Sigmoid colon (tissue), 7 donors: ENCODE results near the gene CABLES1. TPM values are rescaled to one million over a fixed set of nuclear protein-coding genes. Genes with fewer than 3 reads are reported as not detected.

Source experiments
- DNase-seq: peaks from one replicate; pipeline ENCODE4 v3.0.0-alpha.2; 2019
- H3K27ac ChIP-seq, 4 donors: fragments of 200-600 bp; sonication (generic); one replicate each; pipeline ENCODE4 v1.5.1; 2016 to 2019; ENCODE audit warnings: mild to moderate bottlenecking in 1 of 4
- H3K27me3 ChIP-seq, 3 donors: fragments of 200-600 bp; sonication (generic); one replicate each; pipeline ENCODE4 v1.5.1; 2019; ENCODE audit warnings: mild to moderate bottlenecking in 1 of 3
- H3K36me3 ChIP-seq, 4 donors: fragments of 200-600 bp; sonication (generic); one replicate each; pipeline ENCODE4 v1.5.1; 2016 to 2019
- H3K4me1 ChIP-seq, 4 donors: fragments of 200-600 bp; sonication (generic); one replicate each; pipeline ENCODE4 v1.5.1; 2017 to 2019
- H3K4me3 ChIP-seq, 4 donors: fragments of 200-600 bp; sonication (generic); one replicate each; pipeline ENCODE4 v1.5.1; 2017 to 2019; ENCODE audit warnings: mild to moderate bottlenecking in 2 of 4, moderate library complexity in 1 of 4
- H3K9me3 ChIP-seq, 4 donors: fragments of 200-600 bp in 3 of 4; sonication (generic) in 3 of 4; one replicate each; pipeline versions ENCODE4 v1.5.1 to v1.6.1; 2013 to 2019
- CTCF ChIP-seq, 4 experiments: fragments of 450-650 bp in 3 of 4; fragments of 200-600 bp in 1 of 4; IDR thresholded peaks; one replicate each; pipeline ENCODE4 v1.5.1; 2016 to 2019; ENCODE audit warnings: antibody characterized with exemption in 4 of 4, mild to moderate bottlenecking in 3 of 4, moderate library complexity in 2 of 4
- EP300 ChIP-seq, 4 donors: sonication (generic); formaldehyde crosslinking; IDR thresholded peaks; one replicate each; pipeline ENCODE4 v1.6.1; 2017; ENCODE audit warnings: antibody characterized with exemption in 4 of 4
- POLR2A ChIP-seq, 2 donors: fragments of 450-650 bp; IDR thresholded peaks; one replicate each; pipeline ENCODE4 v1.6.1; 2016; ENCODE audit warnings: antibody characterized with exemption in 2 of 2, mild to moderate bottlenecking in 2 of 2, moderate library complexity in 2 of 2
- POLR2AphosphoS5 ChIP-seq, 4 donors: sonication (generic); formaldehyde crosslinking; IDR thresholded peaks; one replicate each; pipeline ENCODE4 v1.6.1; 2017; ENCODE audit warnings: antibody characterized with exemption in 4 of 4
- WGBS, 2 donors: extraction: QIAGEN DNeasy Blood & Tissue Kit; methylation state at CpG; one replicate each; pipeline ENCODE4 v1.1.7; 2013; 5-methylcytosine and 5-hydroxymethylcytosine counted together
- intact Hi-C: fragments of 100-400 bp; cut with DNase I; formaldehyde crosslinking; loops from one replicate; pipeline ENCODE4 v1.15.1; 2023
- polyA plus RNA-seq, 3 donors: library from polyadenylated mRNA; stranded (reverse); fragments of 200-250 nt; gene quantifications; one replicate each; pipeline ENCODE4 v1.2.3, GENCODE V29; 2013
- total RNA-seq, 4 donors: library from RNA; depleted of rRNA; stranded (reverse); fragments of >200 nt; gene quantifications; one replicate each; pipeline ENCODE4 v1.1.0, GENCODE V29; 2016
- donor health status: healthy with polysubstance abuse.
- donor health status: Bipolar disorder and iron deficiency.
- donor health status: healthy.

The CABLES1 gene
- total and polyA plus RNA-seq, 7 donors = 1.9 to 7.2 (median 3.9) TPM

GRCh38 chr18:23211146-23211545 is 75.9 kb downstream of the CABLES1 start:
- no peaks in the 10 kb centered on the region for H3K4me1 ChIP-seq
- H3K36me3 ChIP-seq = no peaks in the 10 kb centered on the region
- no peak for DNase-seq
- H3K27ac ChIP-seq = no peak overlapping the region
- no peak for TF ChIP-seq CTCF (IDR thresholded peaks at IDR 0.05)
- TF ChIP-seq POLR2AphosphoS5 (IDR thresholded peaks at IDR 0.05) = no peak
- TF ChIP-seq EP300 (IDR thresholded peaks at IDR 0.05) = no peak
- TF ChIP-seq POLR2A (IDR thresholded peaks at IDR 0.05) = no peak
- WGBS, 2 donors = 75 to 90% methylated on average over 3 of the region's 3 CpGs
- H3K9me3 ChIP-seq = no peaks in the 10 kb centered on the region
- no peak overlapping the region for H3K4me3 ChIP-seq
- no peaks in the 10 kb centered on the region for H3K27me3 ChIP-seq
- intact Hi-C loops = no loop called here

GRCh38 chr18:23212161-23212560 is 76.9 kb downstream of the CABLES1 start:
- no peaks in the 10 kb centered on the region for H3K9me3 ChIP-seq
- DNase-seq = no peak
- H3K4me3 ChIP-seq = no peak overlapping the region
- H3K4me1 ChIP-seq = no peaks in the 10 kb centered on the region
- no peak for TF ChIP-seq POLR2AphosphoS5 (IDR thresholded peaks at IDR 0.05)
- TF ChIP-seq POLR2A (IDR thresholded peaks at IDR 0.05) = no peak
- TF ChIP-seq CTCF (IDR thresholded peaks at IDR 0.05) = no peak
- no peak for TF ChIP-seq EP300 (IDR thresholded peaks at IDR 0.05)
- no peaks in the 10 kb centered on the region for H3K27me3 ChIP-seq
- H3K36me3 ChIP-seq = no peaks in the 10 kb centered on the region
- no peak overlapping the region for H3K27ac ChIP-seq
- WGBS, 2 donors = 92 to 96% methylated on average over 3 of the region's 3 CpGs
- intact Hi-C loops = no loop called here

- no peak overlapping the region for H3K4me3 ChIP-seq
- DNase-seq = no peak
Observed at GRCh38 chr18:23213200-23213599, 77.9 kb downstream of the CABLES1 start.

GRCh38 chr18:23217781-23218180 is 82.5 kb downstream of the CABLES1 start:
- peaks cover 0 to 12% (median 9%) of the 10 kb centered on the region in 4 donors for H3K4me1 ChIP-seq
- intact Hi-C loops = no loop called here
- H3K36me3 ChIP-seq = no peaks in the 10 kb centered on the region
- no peaks in the 10 kb centered on the region for H3K9me3 ChIP-seq
- H3K4me3 ChIP-seq = no peak overlapping the region
- no peaks in the 10 kb centered on the region for H3K27me3 ChIP-seq
- WGBS, 2 donors = 97% methylated on average over 11 of the region's 11 CpGs
- TF ChIP-seq EP300 (IDR thresholded peaks at IDR 0.05) (no peak), POLR2A (IDR thresholded peaks at IDR 0.05) (no peak), POLR2AphosphoS5 (IDR thresholded peaks at IDR 0.05) (no peak), CTCF (IDR thresholded peaks at IDR 0.05) (no peak)
- H3K27ac ChIP-seq = no peak overlapping the region
- DNase-seq = no peak

More at GRCh38 chr18:23213200-23213599, 77.9 kb downstream of the CABLES1 start:
- Histone ChIP-seq H3K27me3 (no peaks in the 10 kb centered on the region), H3K4me1 (no peaks in the 10 kb centered on the region), H3K27ac (no peak overlapping the region), H3K9me3 (no peaks in the 10 kb centered on the region), H3K36me3 (no peaks in the 10 kb centered on the region)
- intact Hi-C loops = no loop called here
- TF ChIP-seq POLR2AphosphoS5 (IDR thresholded peaks at IDR 0.05) = no peak
- no peak for TF ChIP-seq CTCF (IDR thresholded peaks at IDR 0.05)
- no peak for TF ChIP-seq EP300 (IDR thresholded peaks at IDR 0.05)
- no peak for TF ChIP-seq POLR2A (IDR thresholded peaks at IDR 0.05)

GRCh38 chr18:23220355-23220754 is 85.1 kb downstream of the CABLES1 start:
- Histone ChIP-seq H3K4me1 (peaks cover 0 to 28% (median 19%) of the 10 kb centered on the region in 4 donors), H3K27me3 (no peaks in the 10 kb centered on the region), H3K9me3 (no peaks in the 10 kb centered on the region), H3K36me3 (no peaks in the 10 kb centered on the region), H3K4me3 (no peak overlapping the region), H3K27ac (no peak overlapping the region)
- no peak for DNase-seq
- intact Hi-C loops = no loop called here
- TF ChIP-seq EP300 (IDR thresholded peaks at IDR 0.05) = no peak
- TF ChIP-seq POLR2A (IDR thresholded peaks at IDR 0.05) = no peak
- TF ChIP-seq POLR2AphosphoS5 (IDR thresholded peaks at IDR 0.05) = no peak
- TF ChIP-seq CTCF (IDR thresholded peaks at IDR 0.05) = no peak
- WGBS, 2 donors = 81 to 88% methylated on average over 8 of the region's 8 CpGs
